Calu3 (cell line): ENCODE measurements around the gene C17orf50. TPM values are rescaled to one million over a fixed set of nuclear protein-coding genes. Genes with fewer than 3 reads are reported as not detected.

ENCODE experiments used
- BruUV-seq: library from RNA; stranded (reverse); fragments of 400-500 nt; replicated peaks from 2 replicates; lab custom pipeline; 2021; lab: Mats Ljungman, UMichigan
- CTCF ChIA-PET: fragments of 300-600 bp; sonication (Branson Sonifier 250); formaldehyde crosslinking; loops from one replicate; lab custom pipeline; 2022; ENCODE audit warnings: antibody characterized with exemption; lab: Charles Lee
- DNase-seq: peaks from one replicate; pipeline ENCODE4 v3.0.0; 2022
- H3K27ac Mint-ChIP-seq: one replicate; pipeline ENCODE4 v1.8.0; 2022; ENCODE audit warnings: mixed read lengths; ENCODE audit not compliant: unreplicated experiment
- H3K27me3 Mint-ChIP-seq: one replicate; pipeline ENCODE4 v1.8.0; 2022; ENCODE audit warnings: mixed read lengths; ENCODE audit not compliant: unreplicated experiment
- H3K36me3 Mint-ChIP-seq: one replicate; pipeline ENCODE4 v1.8.0; 2022; ENCODE audit warnings: mild to moderate bottlenecking, moderate library complexity, mixed read lengths; ENCODE audit not compliant: insufficient read depth, unreplicated experiment
- H3K4me1 Mint-ChIP-seq: one replicate; pipeline ENCODE4 v1.8.0; 2022; ENCODE audit warnings: mild to moderate bottlenecking, low read depth, mixed read lengths; ENCODE audit not compliant: unreplicated experiment
- H3K4me3 Mint-ChIP-seq: one replicate; pipeline ENCODE4 v1.8.0; 2022; ENCODE audit warnings: mild to moderate bottlenecking, low read depth, moderate library complexity, mixed read lengths; ENCODE audit not compliant: unreplicated experiment
- H3K9me3 Mint-ChIP-seq: one replicate; pipeline ENCODE4 v1.8.0; 2022; ENCODE audit warnings: low read depth, mixed read lengths; ENCODE audit not compliant: unreplicated experiment
- CTCF ChIP-seq: fragments of 200-600 bp; IDR thresholded peaks from one replicate; pipeline ENCODE4 v1.8.0; 2022; ENCODE audit warnings: antibody characterized with exemption; ENCODE audit not compliant: unreplicated experiment
- intact Hi-C: fragments of 100-400 bp; cut with micrococcal nuclease; formaldehyde crosslinking; loops from one replicate; pipeline ENCODE4 v1.10.0; 2022; ENCODE audit not compliant: unreplicated experiment
- total RNA-seq: library from RNA; stranded (reverse); gene quantifications from 2 replicates; pipeline ENCODE4 v1.2.3, GENCODE V29; 2022

The C17orf50 gene
- total RNA-seq, 1 experiment from 2014 or later = not detected

- intact Hi-C loops = loop anchor here (1.0 kb wide), 1 partner anchor 37 kb away; no protein-coding TSS in a partner anchor
- DNase-seq = peak; percentile 58
- peaks cover 10% of the 10 kb centered on the region for H3K36me3 Mint-ChIP-seq
- CTCF ChIA-PET = interaction anchor here (0.6 to 2.1 kb wide), 5 partner anchors 10 to 42 kb away, joined by 3 to 11 read pairs (median 4); partner anchors contain the start of gene TAF15
- H3K4me3 Mint-ChIP-seq = no peak overlapping the region
- no peak for TF ChIP-seq CTCF
- peaks cover 3% of the 10 kb centered on the region for H3K4me1 Mint-ChIP-seq
- peaks cover 47% of the 10 kb centered on the region for H3K27me3 Mint-ChIP-seq
- H3K27ac Mint-ChIP-seq = no peak overlapping the region
- BruUV-seq = no TSS peak
- H3K9me3 Mint-ChIP-seq = no peaks in the 10 kb centered on the region
Observed at GRCh38 chr17:35766903-35767510, 6.3 kb downstream of the C17orf50 start.

GRCh38 chr17:35768797-35769196 lies 8.1 kb downstream of the C17orf50 start:
- H3K4me1 Mint-ChIP-seq = no peaks in the 10 kb centered on the region
- no TSS peak for BruUV-seq
- no peak for TF ChIP-seq CTCF
- H3K27ac Mint-ChIP-seq = no peak overlapping the region
- H3K4me3 Mint-ChIP-seq = no peak overlapping the region
- DNase-seq = no peak
- intact Hi-C loops = no loop called here
- peaks cover 10% of the 10 kb centered on the region for H3K36me3 Mint-ChIP-seq
- CTCF ChIA-PET = interaction anchor here (1.8 to 2.1 kb wide), 2 partner anchors 20 to 40 kb away, joined by 3 to 7 read pairs; partner anchors contain the start of gene TAF15
- no peaks in the 10 kb centered on the region for H3K9me3 Mint-ChIP-seq
- H3K27me3 Mint-ChIP-seq = peaks cover 57% of the 10 kb centered on the region

GRCh38 chr17:35769895-35770486 lies 9.3 kb downstream of the C17orf50 start:
- peak; percentile 40 for TF ChIP-seq CTCF
- intact Hi-C loops = no loop called here
- H3K27me3 Mint-ChIP-seq = peaks cover 66% of the 10 kb centered on the region
- DNase-seq = no peak
- no peak overlapping the region for H3K27ac Mint-ChIP-seq
- no peaks in the 10 kb centered on the region for H3K9me3 Mint-ChIP-seq
- CTCF ChIA-PET = interaction anchor here (1.8 to 2.1 kb wide), 2 partner anchors 19 to 39 kb away, joined by 3 to 7 read pairs; partner anchors contain the start of gene TAF15
- H3K4me1 Mint-ChIP-seq = no peaks in the 10 kb centered on the region
- BruUV-seq = no TSS peak
- H3K36me3 Mint-ChIP-seq = peaks cover 2% of the 10 kb centered on the region
- no peak overlapping the region for H3K4me3 Mint-ChIP-seq

GRCh38 chr17:35773129-35773528 lies 12.4 kb downstream of the C17orf50 start:
- Mint-ChIP-seq H3K9me3 (no peaks in the 10 kb centered on the region), H3K4me3 (no peak overlapping the region), H3K27ac (no peak overlapping the region), H3K36me3 (no peaks in the 10 kb centered on the region), H3K27me3 (peaks cover 55% of the 10 kb centered on the region), H3K4me1 (no peaks in the 10 kb centered on the region)
- CTCF ChIA-PET = no interaction called here
- no peak for TF ChIP-seq CTCF
- no TSS peak for BruUV-seq
- intact Hi-C loops = no loop called here
- DNase-seq = no peak
